Lower leg skin (tissue), 4 donors: ENCODE data around the gene INO80E. TPM values are rescaled to one million over a fixed set of nuclear protein-coding genes. Genes with fewer than 3 reads are reported as not detected.
A peak's percentile ranks its signal among the peaks of the same experiment; 100 is the strongest.

Source experiments
- DNase-seq, 2 donors: peaks; one replicate each; pipeline ENCODE4 v3.0.0-alpha.2; 2019; ENCODE audit warnings: low spot score in 2 of 2
- H3K4me3 ChIP-seq: fragments of 200-600 bp; sonication (generic); 2 replicates; pipeline ENCODE4 v1.5.1; 2017; ENCODE audit warnings: mild to moderate bottlenecking, low read depth; ENCODE audit not compliant: poor library complexity, severe bottlenecking
- POLR2A ChIP-seq, 2 donors: fragments of 450-650 bp; IDR thresholded peaks; one replicate each; pipeline ENCODE4 v1.6.1; 2016 to 2017; ENCODE audit warnings: antibody characterized with exemption in 2 of 2, mild to moderate bottlenecking in 1 of 2, moderate library complexity in 1 of 2
- WGBS, 2 donors: methylation state at CpG; one replicate each; pipeline ENCODE4 v1.1.5; 2018; 5-methylcytosine and 5-hydroxymethylcytosine counted together
- intact Hi-C: fragments of 100-400 bp; cut with DNase I; formaldehyde crosslinking; loops from one replicate; pipeline ENCODE4 v1.15.0; 2023; ENCODE audit warnings: low total_unique reads
- total RNA-seq, 4 donors: library from RNA; depleted of rRNA; stranded (reverse); fragments of >200 nt; gene quantifications; one replicate each; pipeline ENCODE4 v1.1.0, GENCODE V29; 2016
- TF ChIP-seq, protein P1 (sequence below), 3 donors: fragments of 450-650 bp; IDR thresholded peaks; one replicate each; pipeline ENCODE4 v1.5.1; 2016; ENCODE audit warnings: antibody characterized with exemption in 3 of 3, mild to moderate bottlenecking in 3 of 3, moderate library complexity in 2 of 3

The INO80E gene
- total RNA-seq, 4 donors from 2014 or later = 40.9 to 157 (median 61.8) TPM

DNA sequence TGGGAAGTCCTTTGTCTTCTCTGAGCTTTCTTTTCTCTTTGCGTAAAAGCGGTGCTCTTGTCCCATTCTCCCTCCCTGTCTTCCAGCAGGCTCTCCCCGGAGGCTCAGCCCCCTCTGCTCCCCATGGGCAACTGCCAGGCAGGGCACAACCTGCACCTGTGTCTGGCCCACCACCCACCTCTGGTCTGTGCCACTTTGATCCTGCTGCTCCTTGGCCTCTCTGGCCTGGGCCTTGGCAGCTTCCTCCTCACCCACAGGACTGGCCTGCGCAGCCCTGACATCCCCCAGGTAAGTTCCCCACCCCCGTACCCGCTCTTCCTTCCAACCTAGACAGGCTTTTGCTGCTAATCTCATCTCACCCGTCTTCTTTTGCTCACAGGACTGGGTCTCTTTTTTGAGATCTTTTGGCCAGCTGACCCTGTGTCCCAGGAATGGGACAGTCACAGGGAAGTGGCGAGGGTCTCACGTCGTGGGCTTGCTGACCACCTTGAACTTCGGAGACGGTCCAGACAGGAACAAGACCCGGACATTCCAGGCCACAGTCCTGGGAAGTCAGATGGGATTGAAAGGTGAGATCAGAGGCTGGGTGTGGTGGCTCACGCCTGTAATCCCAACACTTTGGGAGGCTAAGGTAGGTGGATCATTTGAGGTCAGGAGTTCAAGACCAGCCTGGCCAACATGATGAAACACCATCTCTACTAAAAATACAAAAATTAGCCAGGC is 32.9 kb upstream of the INO80E start:
- DNase-seq = peak in 1 of 2 donors; percentile 83
- no peak overlapping the region for H3K4me3 ChIP-seq
- no peak for TF ChIP-seq POLR2A (IDR thresholded peaks at IDR 0.05)
- TF ChIP-seq, protein P1, sequence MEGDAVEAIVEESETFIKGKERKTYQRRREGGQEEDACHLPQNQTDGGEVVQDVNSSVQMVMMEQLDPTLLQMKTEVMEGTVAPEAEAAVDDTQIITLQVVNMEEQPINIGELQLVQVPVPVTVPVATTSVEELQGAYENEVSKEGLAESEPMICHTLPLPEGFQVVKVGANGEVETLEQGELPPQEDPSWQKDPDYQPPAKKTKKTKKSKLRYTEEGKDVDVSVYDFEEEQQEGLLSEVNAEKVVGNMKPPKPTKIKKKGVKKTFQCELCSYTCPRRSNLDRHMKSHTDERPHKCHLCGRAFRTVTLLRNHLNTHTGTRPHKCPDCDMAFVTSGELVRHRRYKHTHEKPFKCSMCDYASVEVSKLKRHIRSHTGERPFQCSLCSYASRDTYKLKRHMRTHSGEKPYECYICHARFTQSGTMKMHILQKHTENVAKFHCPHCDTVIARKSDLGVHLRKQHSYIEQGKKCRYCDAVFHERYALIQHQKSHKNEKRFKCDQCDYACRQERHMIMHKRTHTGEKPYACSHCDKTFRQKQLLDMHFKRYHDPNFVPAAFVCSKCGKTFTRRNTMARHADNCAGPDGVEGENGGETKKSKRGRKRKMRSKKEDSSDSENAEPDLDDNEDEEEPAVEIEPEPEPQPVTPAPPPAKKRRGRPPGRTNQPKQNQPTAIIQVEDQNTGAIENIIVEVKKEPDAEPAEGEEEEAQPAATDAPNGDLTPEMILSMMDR (IDR thresholded peaks at IDR 0.05) = no peak
- 78 to 84% methylated on average over 14 of the region's 14 CpGs for WGBS, 2 donors
- intact Hi-C loops = loop anchor here (5.0 kb wide), 1 partner anchor 99 kb away; no protein-coding TSS in a partner anchor

GRCh38 chr16:29968205-29968604 is 27.8 kb upstream of the INO80E start:
- TF ChIP-seq, protein P1 (IDR thresholded peaks at IDR 0.05) = no peak
- TF ChIP-seq POLR2A (IDR thresholded peaks at IDR 0.05) = no peak
- 93 to 98% methylated on average over 4 of the region's 4 CpGs for WGBS, 2 donors
- peak in 1 of 2 donors; percentile 15 for DNase-seq
- intact Hi-C loops = no loop called here
- no peak overlapping the region for H3K4me3 ChIP-seq

GRCh38 chr16:29971304-29971703 is 24.7 kb upstream of the INO80E start:
- TF ChIP-seq, protein P1 (IDR thresholded peaks at IDR 0.05) = no peak
- TF ChIP-seq POLR2A (IDR thresholded peaks at IDR 0.05) = no peak
- intact Hi-C loops = no loop called here
- DNase-seq = peak in 1 of 2 donors; percentile 32
- 80 to 81% methylated on average over 8 of the region's 8 CpGs for WGBS, 2 donors
- no peak overlapping the region for H3K4me3 ChIP-seq

GRCh38 chr16:29972500-29972899 is 23.5 kb upstream of the INO80E start:
- DNase-seq = no peak
- no peak overlapping the region for H3K4me3 ChIP-seq
- TF ChIP-seq POLR2A (IDR thresholded peaks at IDR 0.05) = no peak
- TF ChIP-seq, protein P1 (IDR thresholded peaks at IDR 0.05) = no peak
- WGBS, 2 donors = 86 to 87% methylated on average over 1 of the region's 1 CpG
- intact Hi-C loops = no loop called here

DNA sequence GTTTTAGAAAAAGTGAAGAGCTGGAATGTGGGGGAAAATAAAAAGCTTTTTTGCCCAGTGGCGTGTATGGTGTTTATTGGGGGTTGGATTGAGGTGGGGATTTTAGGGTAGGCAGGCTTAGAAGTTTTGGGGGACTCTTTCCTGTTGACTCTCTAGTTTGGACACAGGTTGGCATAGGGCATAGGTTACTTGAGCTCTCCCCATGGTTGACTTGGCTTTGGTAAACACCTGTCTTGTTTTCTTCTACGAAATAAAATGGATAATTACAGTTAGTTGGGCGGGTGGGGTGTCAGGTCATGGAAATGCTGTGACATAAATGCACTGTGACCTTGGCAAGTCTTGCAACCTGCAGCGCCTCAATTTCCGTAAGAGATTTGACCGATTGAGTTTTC is 23.1 kb upstream of the INO80E start:
- no peak for DNase-seq
- intact Hi-C loops = no loop called here
- WGBS, 2 donors = 58 to 66% methylated on average over 6 of the region's 6 CpGs
- no peak overlapping the region for H3K4me3 ChIP-seq
- no peak for TF ChIP-seq POLR2A (IDR thresholded peaks at IDR 0.05)
- TF ChIP-seq, protein P1 (IDR thresholded peaks at IDR 0.05) = no peak
